HepG2 (cell line): Measurements from ENCODE around the gene GIPC3. TPM values are rescaled to one million over a fixed set of nuclear protein-coding genes. Genes with fewer than 3 reads are reported as not detected.

ENCODE experiments used
- PAXIP1 ChIP-seq: sonication (generic); formaldehyde crosslinking; conservative IDR thresholded peaks from 2 replicates; pipeline ENCODE4 v1.4.0; 2020; ENCODE audit warnings: mild to moderate bottlenecking, missing genetic modification reagents, moderate library complexity
- REXO4 ChIP-seq: sonication (generic); formaldehyde crosslinking; IDR thresholded peaks from 2 replicates; pipeline ENCODE4 v1.8.0; 2022; ENCODE audit warnings: missing genetic modification reagents, mild to moderate bottlenecking, borderline replicate concordance
- TEAD2 ChIP-seq: sonication (generic); formaldehyde crosslinking; IDR thresholded peaks from 2 replicates; pipeline ENCODE4 v1.9.0; 2021; ENCODE audit warnings: missing genetic modification reagents
- TP53 ChIP-seq: sonication (generic); formaldehyde crosslinking; conservative IDR thresholded peaks from 2 replicates; pipeline ENCODE4 v1.4.0; 2020; ENCODE audit warnings: missing genetic modification reagents
- ZFP36 ChIP-seq: fragments of 150-350 bp; IDR thresholded peaks from 2 replicates; pipeline ENCODE4 v1.6.1; 2018; ENCODE audit warnings: borderline replicate concordance, low read length, low read depth; ENCODE audit not compliant: partially characterized antibody
- ZFP91 ChIP-seq: sonication (generic); formaldehyde crosslinking; IDR thresholded peaks from 2 replicates; pipeline ENCODE4 v1.9.0; 2022; ENCODE audit warnings: missing genetic modification reagents, mild to moderate bottlenecking, borderline replicate concordance
- ZNF143 ChIP-seq: sonication (generic); formaldehyde crosslinking; IDR thresholded peaks from 2 replicates; pipeline ENCODE4 v1.4.0; 2020; ENCODE audit warnings: missing genetic modification reagents
- ZNF224 ChIP-seq: sonication (generic); formaldehyde crosslinking; IDR thresholded peaks from 2 replicates; pipeline ENCODE4 v1.5.0; 2020; ENCODE audit warnings: mild to moderate bottlenecking, missing genetic modification reagents
- ZNF275 ChIP-seq: sonication (generic); formaldehyde crosslinking; IDR thresholded peaks from 2 replicates; pipeline ENCODE4 v1.8.0; 2022; ENCODE audit warnings: missing genetic modification reagents, mild to moderate bottlenecking, inconsistent platforms, borderline replicate concordance
- polyA plus RNA-seq, 8 experiments: library from polyadenylated mRNA; depleted of rRNA in 3 of 8; stranded (reverse) in 7 of 8; unstranded in 1 of 8; fragments of >200 nt; fragmentation: Illumina TruSeq in 4 of 8; extraction: Trizol in 4 of 8; gene quantifications; 2 replicates each; pipeline versions ENCODE4 v1.2.1 to v1.2.3, GENCODE V29; 2011 to 2016; ENCODE audit warnings: low read depth in 4 of 8, missing spikeins in 1 of 8, mixed read lengths in 1 of 8; ENCODE audit not compliant: insufficient read depth in 1 of 8
- total RNA-seq, 5 experiments: library from RNA; depleted of rRNA; stranded (reverse); fragments of >200 nt; fragmentation: Illumina TruSeq; extraction: Trizol; gene quantifications; 2 replicates each; pipeline ENCODE4 v1.2.3, GENCODE V29; 2016; ENCODE audit warnings: low read depth in 1 of 5

Gene GIPC3
- total and polyA plus RNA-seq, 2 of the 13 experiments (the other 11 are each of a cell fraction or from before 2014, with no cell fraction given), result 0.05 TPM; not detected in 1

- TF ChIP-seq ZNF275 (CRISPR knock-in tag) (0 out of 2 replicates have a peak, but pooled peaks have one; percentile 54), ZFP91 (CRISPR knock-in tag) (peak; percentile 38; the same call in 1 of the 2 replicates), ZNF143 (CRISPR knock-in tag) (0 out of 2 replicates have a peak, but pooled peaks have one; percentile 21), TP53 (CRISPR knock-in tag) (no peak), REXO4 (no peak), ZFP36 (peak; percentile 90), PAXIP1 (CRISPR knock-in tag) (no peak), TEAD2 (CRISPR knock-in tag) (no peak), ZNF224 (0 out of 2 replicates have a peak, but pooled peaks have one; percentile 0)
- TF ChIP-seq, all 625 proteins: peak for 10
These were observed 28.8 kb upstream of the GIPC3 start (continued) for GRCh38 chr19:3556423-3556977.
